Measurements from ENCODE around the gene ARL13B.

GRCh38 chr3:94028093-94028837, 48.3 kb downstream of the ARL13B start, which contains the start of gene STX19:
- TF ChIP-seq, protein P1, sequence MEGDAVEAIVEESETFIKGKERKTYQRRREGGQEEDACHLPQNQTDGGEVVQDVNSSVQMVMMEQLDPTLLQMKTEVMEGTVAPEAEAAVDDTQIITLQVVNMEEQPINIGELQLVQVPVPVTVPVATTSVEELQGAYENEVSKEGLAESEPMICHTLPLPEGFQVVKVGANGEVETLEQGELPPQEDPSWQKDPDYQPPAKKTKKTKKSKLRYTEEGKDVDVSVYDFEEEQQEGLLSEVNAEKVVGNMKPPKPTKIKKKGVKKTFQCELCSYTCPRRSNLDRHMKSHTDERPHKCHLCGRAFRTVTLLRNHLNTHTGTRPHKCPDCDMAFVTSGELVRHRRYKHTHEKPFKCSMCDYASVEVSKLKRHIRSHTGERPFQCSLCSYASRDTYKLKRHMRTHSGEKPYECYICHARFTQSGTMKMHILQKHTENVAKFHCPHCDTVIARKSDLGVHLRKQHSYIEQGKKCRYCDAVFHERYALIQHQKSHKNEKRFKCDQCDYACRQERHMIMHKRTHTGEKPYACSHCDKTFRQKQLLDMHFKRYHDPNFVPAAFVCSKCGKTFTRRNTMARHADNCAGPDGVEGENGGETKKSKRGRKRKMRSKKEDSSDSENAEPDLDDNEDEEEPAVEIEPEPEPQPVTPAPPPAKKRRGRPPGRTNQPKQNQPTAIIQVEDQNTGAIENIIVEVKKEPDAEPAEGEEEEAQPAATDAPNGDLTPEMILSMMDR (CRISPR knock-in tag; IDR thresholded peaks at IDR 0.05): no peak
- TF ChIP-seq ZNF552 (CRISPR knock-in tag; IDR thresholded peaks at IDR 0.05; ENCODE audit: borderline replicate concordance) (no peak), YY1 (IDR thresholded peaks at IDR 0.05; ENCODE audit: insufficient read depth, insufficient replicate concordance, low read depth, low read length) (no peak), ZSCAN30 (CRISPR knock-in tag; IDR thresholded peaks at IDR 0.05) (no peak)
